AG08395 (cell line): Measurements from ENCODE around the gene NTF3.
"Not testable (repeated sequence)": the region's sequence is repeated elsewhere in the genome, so short reads cannot be mapped to it uniquely, and the experiment has no call there.

Experiments
- DNase-seq: peaks from one replicate; pipeline ENCODE4 v3.0.0; 2012; ENCODE audit warnings: mixed read lengths, low spot score

NTF3 gene

DNA sequence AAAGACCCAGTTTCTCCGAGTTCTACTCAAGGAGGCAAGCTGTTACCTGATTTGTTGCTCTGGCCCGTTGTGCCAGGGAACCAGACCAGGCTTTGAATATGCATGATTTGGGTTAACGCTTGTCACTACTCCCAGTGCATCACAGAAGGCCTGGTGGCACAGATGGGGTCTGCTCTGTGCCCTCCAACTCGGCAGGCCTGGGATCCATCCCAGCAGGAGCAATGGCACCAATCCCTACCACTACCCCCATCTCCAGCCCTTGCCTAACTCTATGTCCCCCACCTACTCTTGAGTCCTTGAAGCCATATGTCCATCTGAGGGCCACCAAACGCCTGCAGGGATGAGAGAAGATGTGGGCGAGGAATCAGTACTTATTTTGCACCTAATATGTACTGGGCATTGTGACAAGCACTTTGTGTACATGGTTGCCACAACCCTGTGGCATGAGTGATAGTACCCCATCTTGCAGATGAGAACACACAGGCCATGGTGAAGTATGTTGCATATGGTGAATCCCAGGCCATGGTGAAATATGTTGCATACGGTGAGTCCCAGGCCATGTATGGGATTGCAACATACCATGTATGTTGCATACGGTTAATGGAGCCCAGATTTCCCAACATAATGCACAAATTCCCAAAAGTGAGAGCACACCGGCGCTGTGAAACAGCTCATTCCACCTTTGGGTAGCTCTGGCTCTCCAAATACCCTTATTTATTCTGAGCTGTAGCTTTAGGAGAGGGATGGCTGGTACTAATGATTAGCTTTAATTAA lies 102.7 kb downstream of the NTF3 start:
- DNase-seq: no peak

DNA sequence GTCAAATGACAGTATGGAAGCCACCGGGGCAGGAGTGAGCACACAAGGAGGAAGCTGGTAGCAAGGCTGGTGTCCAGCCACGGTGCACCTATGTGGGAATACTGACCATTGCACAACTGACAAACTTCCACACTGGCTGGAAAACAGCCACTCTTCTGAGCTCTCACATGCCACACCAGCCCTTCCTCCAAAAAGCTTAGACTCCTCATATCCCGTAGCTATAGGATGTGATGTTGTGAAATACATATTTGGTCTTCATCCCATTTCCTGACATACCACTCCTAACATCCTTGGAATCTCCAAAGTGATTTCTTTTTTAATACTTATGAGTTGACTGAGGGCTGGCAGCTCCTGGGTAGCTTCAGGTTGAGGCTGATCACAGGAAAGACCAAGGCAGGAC lies 103.6 kb downstream of the NTF3 start:
- DNase-seq: no peak

DNA sequence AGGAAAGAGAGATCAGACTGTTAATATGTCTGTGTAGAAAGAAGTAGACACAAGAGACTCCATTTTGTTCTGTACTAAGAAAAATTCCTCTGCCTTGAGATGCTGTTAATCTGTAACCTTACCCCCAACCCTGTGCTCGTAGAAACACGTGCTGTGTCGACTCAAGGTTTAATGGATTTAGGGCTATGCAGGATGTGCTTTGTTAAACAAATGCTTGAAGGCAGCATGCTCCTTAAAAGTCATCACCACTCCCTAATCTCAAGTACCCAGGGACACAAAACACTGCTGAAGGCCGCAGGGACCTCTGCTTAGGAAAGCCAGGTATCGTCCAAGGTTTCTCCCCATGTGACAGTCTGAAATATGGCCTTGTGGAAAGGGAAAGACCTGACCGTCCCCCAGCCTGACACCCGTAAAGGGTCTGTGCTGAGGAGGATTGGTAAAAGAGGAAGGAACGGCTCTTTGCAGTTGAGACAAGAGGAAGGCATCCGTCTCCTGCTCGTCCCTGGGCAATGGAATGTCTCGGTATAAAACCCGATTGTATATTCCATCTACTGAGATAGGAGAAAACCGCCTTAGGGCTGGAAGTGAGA lies 105.2 kb downstream of the NTF3 start:
- DNase-seq: not testable (repeated sequence)

DNA sequence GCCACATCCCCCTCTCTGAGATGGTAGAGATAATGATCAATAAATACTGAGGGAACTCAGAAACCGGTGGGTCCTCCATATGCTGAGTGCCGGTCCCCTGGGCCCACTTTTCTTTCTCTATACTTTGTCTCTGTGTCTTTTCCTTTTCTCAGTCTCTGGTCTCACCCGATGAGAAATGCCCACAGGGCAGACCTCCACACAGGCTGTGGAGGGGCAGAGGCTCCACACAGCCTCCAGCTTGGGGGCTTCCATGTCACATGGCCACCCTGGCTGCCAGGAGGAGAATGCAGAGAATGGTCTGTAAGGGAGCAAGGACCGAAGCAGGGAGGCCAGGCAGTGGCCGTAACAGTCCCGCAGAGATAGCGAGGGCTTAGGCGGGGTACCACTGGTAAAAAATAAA lies 105.9 kb downstream of the NTF3 start:
- DNase-seq: no peak
